Measurements from ENCODE around the gene NGLY1. TPM values are rescaled to one million over a fixed set of nuclear protein-coding genes. Genes with fewer than 3 reads are reported as not detected.

The NGLY1 gene
- total RNA-seq, 1 experiment from 2014 or later, result 47.7 TPM

DNA sequence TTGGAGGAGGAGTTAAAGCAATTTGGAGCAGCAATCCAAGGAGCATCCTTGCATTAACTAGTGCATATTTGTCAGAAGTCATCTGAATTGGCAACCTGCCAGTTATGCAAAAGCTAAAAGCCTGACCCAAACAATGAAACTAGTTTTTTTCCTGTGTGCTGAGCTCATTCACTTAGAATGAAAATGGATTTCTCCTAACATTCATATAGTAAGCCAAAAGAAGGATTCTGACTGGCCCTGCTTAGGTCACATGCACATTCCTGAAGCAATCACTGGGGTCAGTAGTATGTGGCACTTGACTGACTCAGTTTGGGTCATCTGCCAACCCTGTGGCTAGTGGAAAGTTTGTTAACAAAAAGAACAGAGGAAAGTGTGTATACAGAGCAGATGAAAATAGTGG lies 37.1 kb upstream of the NGLY1 start:
- intact Hi-C loops (cut with micrococcal nuclease), result loop anchor here (2.0 kb wide), 2 partner anchors 28 to 38 kb away; partner anchors contain the start of gene NGLY1
- peaks cover 15% of the 10 kb centered on the region for H3K4me1 ChIP-seq (ENCODE audit: insufficient read depth, low read length)
- no peak overlapping the region for H3K9ac ChIP-seq (ENCODE audit: low read length)
- no peaks in the 10 kb centered on the region for H4K20me1 ChIP-seq (ENCODE audit: low read length)
- ChIA-PET POLR2A (ENCODE audit: unreplicated experiment) (interaction anchor here (0.6 kb wide), 1 partner anchor 1648 kb away, joined by 4 read pairs; no protein-coding TSS in a partner anchor), CTCF (no interaction called here)
- TF ChIP-seq EZH2phosphoT487 (IDR thresholded peaks at IDR 0.05; ENCODE audit: borderline replicate concordance, low read length) (no peak), EZH2 (IDR thresholded peaks at IDR 0.05; ENCODE audit: low read length, unreplicated experiment) (no peak)
- TF ChIP-seq, protein P1, sequence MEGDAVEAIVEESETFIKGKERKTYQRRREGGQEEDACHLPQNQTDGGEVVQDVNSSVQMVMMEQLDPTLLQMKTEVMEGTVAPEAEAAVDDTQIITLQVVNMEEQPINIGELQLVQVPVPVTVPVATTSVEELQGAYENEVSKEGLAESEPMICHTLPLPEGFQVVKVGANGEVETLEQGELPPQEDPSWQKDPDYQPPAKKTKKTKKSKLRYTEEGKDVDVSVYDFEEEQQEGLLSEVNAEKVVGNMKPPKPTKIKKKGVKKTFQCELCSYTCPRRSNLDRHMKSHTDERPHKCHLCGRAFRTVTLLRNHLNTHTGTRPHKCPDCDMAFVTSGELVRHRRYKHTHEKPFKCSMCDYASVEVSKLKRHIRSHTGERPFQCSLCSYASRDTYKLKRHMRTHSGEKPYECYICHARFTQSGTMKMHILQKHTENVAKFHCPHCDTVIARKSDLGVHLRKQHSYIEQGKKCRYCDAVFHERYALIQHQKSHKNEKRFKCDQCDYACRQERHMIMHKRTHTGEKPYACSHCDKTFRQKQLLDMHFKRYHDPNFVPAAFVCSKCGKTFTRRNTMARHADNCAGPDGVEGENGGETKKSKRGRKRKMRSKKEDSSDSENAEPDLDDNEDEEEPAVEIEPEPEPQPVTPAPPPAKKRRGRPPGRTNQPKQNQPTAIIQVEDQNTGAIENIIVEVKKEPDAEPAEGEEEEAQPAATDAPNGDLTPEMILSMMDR (conservative IDR thresholded peaks at IDR 0.05; ENCODE audit: low read depth, low read length), result no peak
- no peak overlapping the region for H2AFZ ChIP-seq (ENCODE audit: low read length)
- H3K9me3 ChIP-seq (ENCODE audit: low read length), result no peaks in the 10 kb centered on the region
- no peaks in the 10 kb centered on the region for H3K27me3 ChIP-seq (ENCODE audit: low read length)
- H3K36me3 ChIP-seq (ENCODE audit: low read depth, low read length), result no peaks in the 10 kb centered on the region
- no peaks in the 10 kb centered on the region for H3K79me2 ChIP-seq (ENCODE audit: low read length)
- no peak overlapping the region for H3K4me3 ChIP-seq (ENCODE audit: low read length)
- peak overlapping the region; percentile 43 for H3K27ac ChIP-seq (ENCODE audit: low read length)
- no peaks in the 10 kb centered on the region for H3K9me2 ChIP-seq (replicated peaks; ENCODE audit: low read length)
- peak overlapping the region; percentile 32 for H3K4me2 ChIP-seq (ENCODE audit: low read length)
- no TSS peak for BruUV-seq (replicated peaks)
- H3F3A ChIP-seq (ENCODE audit: low read length, unreplicated experiment), result no peaks in the 10 kb centered on the region
- DNase-seq (peak; percentile 87), ATAC-seq (peak; percentile 88)

DNA sequence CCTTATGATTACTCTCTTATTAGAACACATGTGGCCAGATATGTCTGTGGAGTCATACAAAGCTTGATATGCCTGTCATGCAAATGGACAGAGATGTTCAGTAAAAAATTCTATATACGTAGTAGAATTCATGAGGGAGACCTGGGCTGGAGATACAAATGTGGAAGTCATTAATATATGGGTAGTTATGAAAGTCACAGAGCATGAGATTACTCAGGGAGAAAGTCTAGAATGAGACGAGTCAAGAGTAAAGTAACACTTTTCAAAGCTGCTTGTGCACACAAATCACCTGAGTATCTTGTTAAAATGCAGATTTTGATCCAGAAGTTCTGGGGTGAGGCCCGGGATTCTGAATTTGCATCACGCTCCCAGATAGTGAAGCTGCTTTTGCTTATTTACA lies 35.1 kb upstream of the NGLY1 start:
- peaks cover 15% of the 10 kb centered on the region for H3K4me1 ChIP-seq (ENCODE audit: insufficient read depth, low read length)
- BruUV-seq (replicated peaks), result no TSS peak
- CTCF ChIA-PET, result no interaction called here
- H3K9me2 ChIP-seq (replicated peaks; ENCODE audit: low read length), result no peaks in the 10 kb centered on the region
- no peak overlapping the region for H3K9ac ChIP-seq (ENCODE audit: low read length)
- TF ChIP-seq EZH2phosphoT487 (IDR thresholded peaks at IDR 0.05; ENCODE audit: borderline replicate concordance, low read length) (no peak), EZH2 (IDR thresholded peaks at IDR 0.05; ENCODE audit: low read length, unreplicated experiment) (no peak)
- TF ChIP-seq, protein P1 (conservative IDR thresholded peaks at IDR 0.05; ENCODE audit: low read depth, low read length), result no peak
- H4K20me1 ChIP-seq (ENCODE audit: low read length), result no peaks in the 10 kb centered on the region
- ATAC-seq, result no peak
- no peaks in the 10 kb centered on the region for H3K9me3 ChIP-seq (ENCODE audit: low read length)
- intact Hi-C loops (cut with micrococcal nuclease), result no loop called here
- no peak overlapping the region for H3K4me3 ChIP-seq (ENCODE audit: low read length)
- no peak for DNase-seq
- H3K79me2 ChIP-seq (ENCODE audit: low read length), result no peaks in the 10 kb centered on the region
- no peak overlapping the region for H2AFZ ChIP-seq (ENCODE audit: low read length)
- H3K27me3 ChIP-seq (ENCODE audit: low read length), result no peaks in the 10 kb centered on the region
- POLR2A ChIA-PET (ENCODE audit: unreplicated experiment), result no interaction called here
- H3K27ac ChIP-seq (ENCODE audit: low read length), result no peak overlapping the region
- H3K36me3 ChIP-seq (ENCODE audit: low read depth, low read length), result no peaks in the 10 kb centered on the region
- H3K4me2 ChIP-seq (ENCODE audit: low read length), result no peak overlapping the region
- H3F3A ChIP-seq (ENCODE audit: low read length, unreplicated experiment), result no peaks in the 10 kb centered on the region

GRCh38 chr3:25817638-25818037 lies 34.4 kb upstream of the NGLY1 start:
- CTCF ChIA-PET, result no interaction called here
- Histone ChIP-seq H3K36me3 (ENCODE audit: low read depth, low read length) (no peaks in the 10 kb centered on the region), H3K9me2 (replicated peaks; ENCODE audit: low read length) (no peaks in the 10 kb centered on the region), H3K4me2 (ENCODE audit: low read length) (no peak overlapping the region), H3K27ac (ENCODE audit: low read length) (no peak overlapping the region), H4K20me1 (ENCODE audit: low read length) (no peaks in the 10 kb centered on the region), H3K27me3 (ENCODE audit: low read length) (no peaks in the 10 kb centered on the region), H3K79me2 (ENCODE audit: low read length) (no peaks in the 10 kb centered on the region), H3F3A (ENCODE audit: low read length, unreplicated experiment) (no peaks in the 10 kb centered on the region), H3K9me3 (ENCODE audit: low read length) (no peaks in the 10 kb centered on the region), H3K4me1 (ENCODE audit: insufficient read depth, low read length) (peaks cover 15% of the 10 kb centered on the region), H2AFZ (ENCODE audit: low read length) (no peak overlapping the region), H3K4me3 (ENCODE audit: low read length) (no peak overlapping the region), H3K9ac (ENCODE audit: low read length) (no peak overlapping the region)
- intact Hi-C loops (cut with micrococcal nuclease), result no loop called here
- TF ChIP-seq, protein P1 (conservative IDR thresholded peaks at IDR 0.05; ENCODE audit: low read depth, low read length), result no peak
- TF ChIP-seq EZH2phosphoT487 (IDR thresholded peaks at IDR 0.05; ENCODE audit: borderline replicate concordance, low read length) (no peak), EZH2 (IDR thresholded peaks at IDR 0.05; ENCODE audit: low read length, unreplicated experiment) (no peak)
- ATAC-seq (no peak), DNase-seq (peak; percentile 16)
- no TSS peak for BruUV-seq (replicated peaks)
- POLR2A ChIA-PET (ENCODE audit: unreplicated experiment), result no interaction called here

Data from PC-3 (cell line).